HTR-8/SVneo (cell line): Measurements from ENCODE around the gene THTPA.

ENCODE experiments used
- DNase-seq: peaks from one replicate; pipeline ENCODE4 v3.0.0; 2011; ENCODE audit warnings: low spot score, mixed read lengths; ENCODE audit not compliant: insufficient read length
- FAIRE-seq: peaks from 2 replicates; lab custom pipeline; 2011; peaks lifted over from hg19 to GRCh38; lab: Jason Lieb, UNC

THTPA gene

DNA sequence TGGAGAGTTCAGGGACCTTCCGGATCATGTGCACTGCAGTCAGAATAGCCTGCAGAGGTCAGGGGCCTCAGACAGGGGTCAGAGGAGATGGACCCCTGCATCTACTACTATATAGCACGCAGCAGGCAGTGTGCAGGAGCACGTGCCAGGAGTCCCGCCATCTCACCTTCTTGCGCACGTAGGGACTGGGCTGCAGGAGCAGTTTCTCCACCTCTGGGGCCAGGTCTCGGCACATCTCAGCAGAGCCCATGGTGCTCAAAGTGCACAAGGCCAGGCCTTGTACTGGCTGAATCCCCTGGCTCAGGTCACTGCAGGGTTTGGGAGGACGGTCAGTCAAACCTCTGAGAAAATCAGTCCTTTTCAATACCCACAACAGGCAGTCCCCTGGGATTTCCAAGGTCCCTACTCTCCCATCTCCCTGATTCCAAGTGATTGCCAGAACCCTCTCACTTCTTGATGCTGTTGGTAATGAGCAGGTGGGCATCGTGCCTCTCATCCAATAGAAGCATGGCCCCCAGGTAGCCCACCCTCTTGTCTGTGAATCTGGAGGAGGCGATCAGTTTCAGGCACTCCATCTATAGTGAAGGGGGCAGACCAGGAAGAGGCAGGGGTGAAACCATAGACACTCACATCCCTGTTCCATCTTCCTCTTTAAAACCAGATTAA is 10.2 kb downstream of the THTPA start:
- DNase-seq (no peak), FAIRE-seq (no peak)

DNA sequence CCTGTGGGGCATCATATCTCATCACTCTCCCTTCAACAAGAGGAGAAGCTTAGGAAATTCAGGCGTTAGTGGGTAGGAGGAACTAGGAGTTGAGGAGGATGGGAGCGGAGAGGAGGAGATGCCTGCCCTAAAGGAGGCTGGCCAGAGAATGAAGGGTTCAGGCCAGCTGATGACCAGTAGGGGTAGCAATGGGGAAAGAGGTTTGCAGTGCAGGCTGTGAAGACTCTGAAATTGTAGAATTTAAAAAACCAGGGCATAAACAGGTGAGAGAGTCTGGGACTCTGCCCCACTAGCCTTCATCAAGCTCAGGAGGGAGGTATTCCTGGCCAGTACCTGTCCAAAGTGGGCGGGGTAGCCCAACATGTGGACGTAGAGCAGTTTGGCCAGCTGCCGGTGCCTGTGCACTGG is 10.7 kb downstream of the THTPA start:
- FAIRE-seq: no peak
- no peak for DNase-seq

DNA sequence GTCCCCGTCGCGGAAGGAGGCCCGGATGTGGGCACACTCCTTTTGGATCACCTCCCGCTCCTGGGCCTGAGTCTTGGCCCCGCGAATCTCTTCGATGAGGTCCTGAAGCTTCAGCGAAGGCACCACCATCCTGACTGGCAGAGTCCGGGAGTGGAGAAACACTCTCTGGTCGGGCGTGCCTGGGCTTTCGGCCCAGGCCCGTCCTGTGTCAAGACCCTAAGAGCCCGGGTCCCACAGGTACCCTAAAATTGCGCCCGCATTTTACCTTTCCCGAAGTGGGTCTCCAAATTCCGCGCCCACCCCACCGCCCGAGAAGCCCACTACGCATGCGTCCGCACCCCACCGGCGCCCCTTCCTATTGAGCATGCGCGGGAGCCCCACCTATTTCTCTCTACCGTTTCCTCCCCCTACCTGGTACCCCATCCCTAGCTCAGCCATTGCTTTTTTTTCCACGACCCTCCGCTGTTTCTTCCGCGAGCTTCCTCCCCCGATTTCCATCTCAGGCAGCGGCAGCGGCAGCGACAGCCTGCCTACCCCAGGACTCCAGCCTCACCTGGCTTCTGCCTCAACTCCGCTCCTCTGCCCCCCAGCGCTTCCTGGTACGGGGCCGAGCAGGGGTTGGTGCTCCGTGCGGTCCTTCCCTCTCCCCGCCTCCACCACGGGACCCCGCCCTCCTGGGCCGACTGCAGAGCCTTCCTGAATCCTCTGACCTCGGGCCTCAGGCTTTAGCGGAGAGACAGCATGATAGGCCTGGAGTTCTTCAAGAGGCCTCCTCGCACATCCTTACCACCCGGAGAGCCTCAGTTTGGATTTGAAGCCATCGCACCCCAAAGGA is 11.3 kb downstream of the THTPA start, which contains the start of gene AP1G2:
Gene AP1G2 (minus strand): TSS at position 606 of the 835 bp plus-strand sequence. CDS start 477 bp downstream, at position 129.
- FAIRE-seq: no peak
- DNase-seq: peak; percentile 93

DNA sequence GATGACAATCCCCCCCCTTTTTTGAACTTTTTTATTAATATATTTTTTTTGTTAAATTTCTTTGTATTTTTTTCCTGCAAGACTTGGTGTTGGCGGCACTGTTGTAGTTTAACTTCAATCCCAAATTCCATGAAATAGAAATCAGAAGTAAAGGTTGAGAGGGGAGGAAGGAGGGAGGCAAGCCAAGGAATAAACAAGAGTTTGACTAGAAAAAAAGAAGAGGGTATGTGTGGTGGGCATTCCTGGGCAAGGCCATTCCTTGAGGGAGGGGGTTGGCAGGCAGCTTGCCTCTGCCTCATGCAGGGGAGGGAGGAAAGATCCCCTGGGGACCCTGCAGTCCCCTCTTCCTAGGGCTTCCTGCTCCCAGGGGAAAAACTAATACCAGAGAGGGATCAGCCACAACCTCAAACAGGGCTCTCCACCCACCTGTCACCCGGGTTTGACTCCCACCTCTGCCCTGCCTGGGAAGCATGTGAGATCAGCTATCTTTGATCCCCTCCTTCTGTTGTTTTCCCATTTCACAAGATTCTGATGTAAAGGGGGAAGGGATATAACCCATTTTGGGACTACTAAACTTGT is 12.0 kb downstream of the THTPA start:
- FAIRE-seq (no peak), DNase-seq (no peak)

DNA sequence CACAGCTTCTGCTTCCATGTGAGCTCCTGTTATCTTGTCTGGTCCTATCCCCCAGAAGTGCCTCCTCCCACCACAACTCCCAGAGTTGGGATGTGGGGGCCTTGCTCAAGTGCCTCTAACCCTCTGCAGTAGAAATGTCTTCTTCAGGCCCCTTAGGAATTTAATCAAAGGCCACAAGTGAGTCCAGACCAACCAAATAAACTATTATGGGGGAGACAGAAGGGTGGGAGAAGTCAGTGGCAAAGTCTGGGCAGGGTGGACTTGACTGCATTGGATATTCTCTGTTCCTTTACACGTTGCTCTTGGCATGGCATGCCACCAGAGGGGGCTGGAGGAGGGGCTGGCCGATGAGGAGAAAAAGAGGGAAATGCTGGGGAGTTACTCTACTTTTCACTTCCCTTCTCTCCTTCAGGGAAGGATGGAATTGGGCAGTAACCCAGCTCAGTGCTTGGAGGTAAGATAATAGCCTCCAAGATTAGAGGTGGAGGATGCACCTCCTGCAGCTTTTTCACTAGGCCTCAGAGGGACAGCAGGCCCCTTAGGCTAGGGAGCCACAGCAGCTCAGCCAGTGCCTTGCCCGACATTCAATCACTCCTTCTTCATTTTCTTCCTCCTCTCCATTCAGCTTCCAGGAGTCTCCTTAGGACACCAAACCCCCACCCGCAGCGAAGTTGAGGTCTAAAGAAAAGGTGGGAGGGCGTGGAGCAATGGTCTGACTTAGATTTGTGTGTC is 12.7 kb downstream of the THTPA start:
- FAIRE-seq (no peak), DNase-seq (no peak)

DNA sequence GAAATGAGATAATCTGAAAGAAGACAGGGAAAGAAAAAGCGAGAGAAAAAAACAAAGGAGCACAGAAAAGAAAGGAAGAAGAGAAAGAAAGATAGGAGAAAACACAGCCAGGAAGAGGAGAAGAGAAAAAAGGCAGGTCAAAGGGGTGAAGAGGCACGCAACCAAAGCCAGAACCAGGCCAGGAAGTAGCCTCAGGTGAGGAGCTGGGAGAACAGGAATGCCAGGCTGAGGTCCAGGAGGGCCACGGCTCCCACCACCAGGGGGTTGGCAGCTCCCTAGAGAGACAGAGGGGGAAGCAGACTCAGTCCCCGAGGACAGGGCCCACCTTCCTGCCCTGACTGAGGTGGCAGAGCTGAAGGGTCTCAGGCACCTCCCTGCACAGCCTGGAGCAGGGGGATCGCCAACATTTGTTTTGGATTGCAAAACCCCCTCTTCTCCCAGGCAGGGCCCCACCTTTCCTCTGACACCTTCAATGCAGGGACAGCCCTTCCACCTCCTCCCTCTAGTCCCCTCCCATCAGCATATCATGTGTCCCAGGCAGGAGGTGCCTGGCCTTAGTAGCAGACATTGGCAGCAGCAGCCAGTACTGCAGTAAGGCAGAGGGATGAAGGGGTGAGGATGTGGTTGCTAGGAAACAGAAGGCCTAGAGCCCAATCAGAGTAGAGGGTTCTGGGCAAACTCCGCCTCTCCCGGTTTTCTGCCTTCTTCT is 13.5 kb downstream of the THTPA start:
- FAIRE-seq (no peak), DNase-seq (no peak)

DNA sequence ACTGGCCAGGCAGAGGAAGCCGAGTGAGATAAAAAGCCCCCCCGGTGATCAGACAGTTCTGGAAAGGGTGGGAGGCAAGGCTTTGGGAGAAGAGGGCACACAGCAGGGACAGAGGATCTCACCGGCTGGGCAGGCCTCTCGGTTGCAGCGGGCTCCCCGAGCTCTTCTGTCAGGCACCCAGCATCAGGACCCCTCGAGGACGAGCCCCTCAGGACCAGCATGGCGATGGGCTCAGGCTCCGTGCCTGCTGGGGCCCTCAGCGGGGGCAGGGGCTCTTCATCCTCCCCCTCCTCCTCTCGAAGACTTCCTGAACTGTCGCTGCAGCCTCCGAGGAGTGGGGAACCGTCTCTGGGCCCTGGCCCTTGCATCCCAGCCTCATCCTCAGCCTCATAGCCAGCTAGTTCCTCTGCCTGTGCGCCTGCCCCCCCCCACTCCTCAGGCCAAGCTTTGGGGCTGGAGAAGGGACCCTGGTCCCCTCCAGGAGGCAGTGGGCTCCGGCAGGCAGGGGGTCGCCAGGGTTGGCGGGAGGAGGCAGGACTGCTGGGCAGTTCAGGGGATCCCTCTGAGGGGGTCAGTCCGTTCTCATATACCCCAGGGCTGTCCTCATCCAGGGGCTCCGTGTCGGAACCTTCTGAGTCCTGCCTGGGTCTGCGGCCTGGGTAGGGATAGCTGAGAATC is 14.9 kb downstream of the THTPA start:
- no peak for DNase-seq
- FAIRE-seq: no peak

DNA sequence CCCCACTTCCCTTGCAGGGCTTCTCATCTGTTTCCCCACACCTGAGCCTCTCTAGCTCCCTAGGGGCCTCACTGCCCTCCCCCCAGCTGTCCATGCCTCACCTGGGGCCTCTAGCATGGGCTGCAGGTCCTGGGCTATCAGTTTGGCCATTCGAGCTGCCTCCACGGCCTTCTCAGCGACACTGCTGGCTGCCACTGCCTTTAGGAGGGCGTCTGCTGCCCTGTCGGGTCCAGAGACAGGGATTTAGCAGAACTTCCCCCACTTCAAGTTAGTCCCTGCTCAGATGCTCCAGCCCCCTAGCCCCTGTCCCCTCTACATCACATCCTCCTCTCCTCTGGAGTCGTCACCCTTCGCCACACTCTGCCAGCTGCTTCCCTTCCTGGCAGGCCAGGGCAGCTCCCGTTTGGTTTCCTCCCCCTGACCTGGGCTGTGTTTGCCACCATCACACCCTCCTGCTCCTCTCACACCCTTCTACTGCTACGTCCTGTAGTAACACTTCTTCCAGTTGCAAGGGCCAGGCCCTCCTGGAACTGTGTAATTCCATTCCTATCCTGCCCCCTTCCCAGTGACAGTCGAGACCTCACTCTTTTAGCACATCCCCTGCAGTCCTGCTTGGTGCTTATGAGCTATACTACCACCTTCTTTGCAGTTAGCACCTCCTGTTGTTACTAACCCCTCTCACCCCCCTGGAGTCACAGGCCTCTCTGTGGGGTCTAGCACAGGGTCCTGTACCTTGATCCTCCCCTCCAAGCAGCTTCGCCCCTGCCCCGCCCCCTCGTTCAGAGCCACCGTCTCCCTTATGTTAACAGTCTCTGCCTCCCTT is 15.8 kb downstream of the THTPA start:
- no peak for FAIRE-seq
- no peak for DNase-seq

DNA sequence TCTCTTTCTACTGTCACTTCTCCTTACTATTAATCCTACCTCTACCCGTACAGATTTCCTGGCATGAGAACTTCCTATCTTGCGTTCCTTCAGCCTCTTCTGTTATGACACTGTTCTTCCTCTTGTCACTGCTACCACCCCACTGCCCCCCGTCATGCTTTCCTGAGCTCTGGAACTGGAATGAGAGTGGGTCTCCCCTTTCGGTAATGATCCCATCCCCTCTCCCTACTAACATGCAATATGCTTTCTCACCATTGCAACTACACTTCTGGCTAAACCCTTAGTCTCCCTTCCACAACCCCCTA is 16.4 kb downstream of the THTPA start:
- FAIRE-seq: no peak
- no peak for DNase-seq

DNA sequence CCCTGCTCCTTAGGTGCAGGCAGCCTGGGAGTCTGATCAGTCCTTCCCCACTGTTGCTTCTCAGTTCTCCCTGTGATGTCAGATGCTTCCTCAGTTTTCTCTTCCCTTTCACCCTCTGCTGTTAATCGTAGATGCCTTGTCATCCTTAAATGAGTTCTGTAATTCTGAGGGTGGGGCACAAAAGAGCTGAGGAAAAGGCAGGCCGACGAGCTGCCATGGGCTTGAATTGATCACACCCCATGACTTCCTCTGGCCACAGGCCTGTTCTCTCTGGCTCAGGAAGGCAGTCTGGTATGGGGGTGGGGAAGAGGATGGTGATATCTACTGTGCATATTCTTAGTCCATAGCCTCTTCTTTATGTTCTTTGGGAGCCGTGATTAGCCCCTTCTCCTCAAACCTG is 16.8 kb downstream of the THTPA start:
- no peak for FAIRE-seq
- no peak for DNase-seq

DNA sequence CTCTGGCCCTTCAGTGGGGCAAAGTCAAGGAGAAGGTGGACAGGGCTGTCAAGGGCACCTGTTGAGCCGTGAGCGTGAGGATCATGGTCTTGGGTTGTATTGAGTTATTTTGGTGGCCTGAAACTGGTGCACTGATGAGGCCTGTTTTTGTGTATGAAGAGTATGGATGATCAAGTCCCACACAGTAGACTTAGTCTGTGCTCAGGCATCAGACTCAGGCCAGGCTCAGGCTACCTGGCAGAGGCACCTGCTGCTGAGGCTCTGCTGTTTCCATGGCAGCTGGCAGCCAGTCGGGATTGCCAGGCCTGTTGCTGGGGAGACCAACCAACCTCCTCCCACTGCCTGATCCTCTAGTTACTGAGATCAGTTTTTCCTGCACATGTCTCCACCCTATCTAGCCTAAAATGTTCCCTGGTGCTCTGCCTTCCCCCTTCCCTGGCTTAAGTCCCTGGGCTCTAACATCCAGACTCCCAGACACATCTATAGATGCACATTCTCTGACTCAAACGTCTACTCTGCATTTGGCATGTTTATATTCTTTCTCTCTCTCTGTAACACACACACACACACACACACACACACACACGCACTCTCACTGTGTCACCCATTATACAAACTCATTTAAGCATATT is 17.4 kb downstream of the THTPA start:
- FAIRE-seq (no peak), DNase-seq (no peak)

DNA sequence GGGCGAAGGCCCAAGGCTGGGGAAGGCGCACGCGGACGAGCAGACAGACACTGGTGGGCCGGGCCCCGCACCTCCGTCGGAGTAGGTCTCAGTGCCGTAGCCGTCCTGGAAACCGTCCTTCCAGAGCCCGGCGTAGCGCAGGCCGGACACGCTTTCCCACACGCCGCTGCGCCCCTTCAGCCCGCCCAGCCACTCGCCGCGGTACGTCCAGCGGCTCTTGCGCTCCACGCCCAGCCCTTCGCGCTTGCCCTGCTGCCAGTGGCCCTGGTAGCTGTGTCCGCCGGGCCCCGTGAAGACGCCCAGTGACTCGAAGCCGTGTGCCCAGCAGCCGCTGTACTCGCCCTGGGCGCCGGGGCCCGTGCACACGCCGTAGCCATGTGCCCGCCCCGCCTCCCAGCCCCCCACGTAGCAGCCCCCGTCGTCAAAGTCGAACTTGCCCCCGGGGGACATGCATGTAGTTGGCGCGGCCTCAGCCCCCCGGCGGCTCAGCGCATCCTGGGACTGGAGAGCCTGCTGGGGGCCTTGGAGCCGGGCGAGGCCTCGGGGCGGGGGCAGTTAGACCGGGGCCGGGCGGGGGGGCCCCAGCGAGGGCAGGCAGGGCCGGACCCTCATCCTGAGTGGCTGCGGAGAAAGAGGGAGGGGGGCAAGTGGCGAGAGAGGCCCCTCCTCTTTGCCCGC is 21.1 kb downstream of the THTPA start:
- DNase-seq (no peak), FAIRE-seq (no peak)

DNA sequence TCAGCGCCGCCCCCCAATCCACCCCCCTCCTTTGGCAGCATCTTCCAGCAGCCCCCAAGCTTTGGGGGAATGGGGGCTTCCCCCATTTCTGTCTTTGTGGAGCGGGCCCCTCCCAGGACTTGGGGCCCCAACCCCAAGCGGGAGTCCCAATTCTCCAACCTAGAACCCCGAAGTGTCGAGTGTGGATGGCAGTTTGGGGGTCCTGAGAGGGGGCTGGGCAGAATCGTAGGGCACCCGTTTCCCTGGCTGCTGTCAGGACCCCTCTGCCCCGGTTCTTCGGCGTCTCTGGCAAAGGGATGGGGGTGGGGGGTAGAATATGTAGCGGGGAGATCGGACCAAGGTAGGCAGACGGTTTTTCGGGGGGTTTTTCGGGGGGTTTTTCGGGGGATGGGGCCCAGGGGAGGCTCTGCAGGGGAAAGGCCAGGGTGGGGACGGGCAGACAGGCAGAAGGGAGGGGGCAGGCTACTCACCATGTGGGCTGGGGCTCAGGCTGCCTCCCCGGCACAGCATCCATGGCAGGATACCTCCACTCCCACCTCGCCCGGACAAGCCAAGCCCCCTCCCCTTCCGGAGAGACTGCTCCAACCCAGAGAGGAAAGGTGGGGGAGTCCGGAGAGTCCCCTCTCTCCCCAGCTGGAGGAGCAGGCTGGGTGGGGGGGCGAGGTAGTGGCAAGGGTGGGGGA is 21.8 kb downstream of the THTPA start:
- FAIRE-seq: no peak
- DNase-seq: no peak

DNA sequence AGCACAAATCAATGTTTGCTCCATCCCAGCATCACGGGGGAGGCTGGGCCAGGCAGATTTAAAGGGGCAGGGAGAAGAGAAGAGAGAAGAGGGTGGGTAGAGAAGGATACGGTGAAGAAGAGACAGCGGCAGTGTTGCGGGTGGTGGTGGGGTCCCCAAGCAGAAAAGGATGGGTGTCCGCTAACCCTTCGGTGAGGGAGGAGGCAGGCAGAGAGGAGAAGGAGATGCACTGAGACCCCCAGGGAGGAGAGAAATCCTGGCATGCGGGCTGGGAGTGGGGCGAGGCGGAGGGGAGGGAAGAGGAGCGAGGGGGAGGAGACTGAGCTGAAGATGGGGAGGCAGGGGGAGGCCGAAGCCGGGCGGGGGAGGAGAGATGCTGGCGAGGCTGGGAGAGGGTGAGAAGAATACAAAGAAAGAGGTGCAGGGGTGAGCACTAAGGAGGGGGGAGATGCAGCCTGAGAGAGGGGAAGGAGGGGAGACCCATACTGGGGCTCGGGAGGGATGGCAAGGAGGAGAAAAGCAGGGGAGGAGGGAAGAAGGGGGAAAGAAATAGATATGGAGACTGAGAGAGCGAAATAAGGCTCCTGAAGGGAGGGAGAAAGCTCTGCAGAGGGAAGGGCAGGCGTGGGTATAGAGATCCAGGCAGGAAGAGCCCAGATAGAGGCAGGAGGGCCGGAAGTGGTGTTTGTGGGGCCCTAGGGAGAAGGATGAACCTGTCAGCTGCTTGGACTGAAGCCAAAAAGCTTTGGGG is 22.7 kb downstream of the THTPA start, which contains the start of gene JPH4:
Gene JPH4 (minus strand): TSS at position 231 of the 751 bp plus-strand sequence. CDS start 1,337 bp downstream, outside the sequence.
- DNase-seq (no peak), FAIRE-seq (no peak)

DNA sequence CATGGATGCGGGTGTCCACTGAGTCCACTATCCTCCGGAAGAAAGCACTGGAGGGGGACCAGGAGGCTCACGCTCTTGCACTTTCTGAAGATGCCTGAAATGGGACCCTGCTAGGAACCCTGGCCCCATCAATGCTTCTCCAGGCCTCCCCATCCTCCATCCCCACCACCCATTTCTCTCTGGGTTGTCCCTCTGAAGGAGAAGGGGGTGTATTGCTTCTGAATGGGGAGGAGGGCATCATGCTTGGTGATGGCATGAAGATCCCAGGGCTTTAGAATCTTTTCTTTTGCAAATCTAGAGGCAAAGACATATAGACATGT is 23.2 kb downstream of the THTPA start:
- no peak for FAIRE-seq

DNA sequence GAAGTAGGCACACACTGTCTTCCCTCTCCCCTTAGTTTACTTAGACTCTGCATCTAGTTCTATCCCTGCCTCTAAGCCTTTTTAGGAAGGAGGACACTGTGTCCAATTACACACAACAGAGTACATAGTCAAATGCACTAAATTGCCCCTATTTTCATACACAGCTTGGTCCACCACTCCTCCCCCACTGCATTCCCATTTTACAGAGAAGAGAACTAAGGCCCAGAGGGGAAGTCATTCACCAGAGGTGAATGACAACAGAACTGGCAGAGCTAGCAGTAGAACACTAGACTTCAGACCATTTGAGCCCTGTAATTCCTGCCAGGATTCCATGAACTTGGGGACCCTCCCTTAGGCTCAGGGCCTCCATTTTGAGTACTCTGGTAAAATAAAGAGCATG is 23.7 kb downstream of the THTPA start:
- DNase-seq (no peak), FAIRE-seq (no peak)

More for the DNA sequence above, 23.2 kb downstream of the THTPA start:
- no peak for DNase-seq
